Activated T-cell treated with anti-CD3 and anti-CD28 coated beads, Interleukin-2, amount 50 U/mL, for 48 hours (primary cell): ENCODE results near the gene HMG20A.

ENCODE experiments used
- DNase-seq, 2 experiments: peaks; one replicate each; pipeline ENCODE4 v3.0.0-alpha.2; 2020

HMG20A gene

GRCh38 chr15:77526595-77527163 lies 106.0 kb downstream of the HMG20A start:
- DNase-seq = no peak

GRCh38 chr15:77527164-77527778 lies 106.6 kb downstream of the HMG20A start:
- DNase-seq = no peak

- no peak for DNase-seq
Observed at GRCh38 chr15:77527831-77528231, 107.1 kb downstream of the HMG20A start.

- DNase-seq = no peak
Observed at GRCh38 chr15:77528290-77528967, 107.7 kb downstream of the HMG20A start.

GRCh38 chr15:77528968-77529319 lies 108.3 kb downstream of the HMG20A start:
- no peak for DNase-seq

- DNase-seq = no peak
Observed at GRCh38 chr15:77529394-77530159, 108.9 kb downstream of the HMG20A start.

GRCh38 chr15:77530576-77530975 lies 109.9 kb downstream of the HMG20A start:
- no peak for DNase-seq

GRCh38 chr15:77531191-77532000 lies 110.7 kb downstream of the HMG20A start:
- DNase-seq = no peak

GRCh38 chr15:77532067-77532710 lies 111.5 kb downstream of the HMG20A start:
- DNase-seq = no peak

GRCh38 chr15:77532846-77533245 lies 112.2 kb downstream of the HMG20A start:
- no peak for DNase-seq

- no peak for DNase-seq
Observed at GRCh38 chr15:77533578-77534430, 113.1 kb downstream of the HMG20A start.
